Measurements from ENCODE around the gene SLC43A1. TPM values are rescaled to one million over a fixed set of nuclear protein-coding genes. Genes with fewer than 3 reads are reported as not detected.

The SLC43A1 gene
- polyA plus RNA-seq, 3 donors = 5.4 to 6.2 (median 5.8) TPM

- Histone ChIP-seq H3K4me3 (replicated peaks in 1 of 3; ENCODE audit: low read depth in 2 of 3, low read length in 3 of 3) (peak overlapping the region in 1 of 3 experiments; percentile 2), H3K27me3 (ENCODE audit: control insufficient read depth in 2 of 2, insufficient read depth in 2 of 2, low read length in 2 of 2) (no peaks in the 10 kb centered on the region), H3K9me3 (replicated peaks in 1 of 2; ENCODE audit: control insufficient read depth in 1 of 2, insufficient read depth in 1 of 2, low read length in 2 of 2) (no peaks in the 10 kb centered on the region), H3K4me2 (replicated peaks; ENCODE audit: extremely low read depth, low read length, poor library complexity, severe bottlenecking) (no peak overlapping the region), H3K9ac (ENCODE audit: insufficient read depth, low read length, poor library complexity, severe bottlenecking) (no peak overlapping the region), H3K27ac (ENCODE audit: low read depth in 1 of 2, low read length in 2 of 2) (no peak overlapping the region), H4K20me1 (ENCODE audit: insufficient read depth, low read length) (no peaks in the 10 kb centered on the region), H3K36me3 (replicated peaks in 1 of 2; ENCODE audit: control insufficient read depth in 1 of 2, insufficient read depth in 2 of 2, low read length in 2 of 2) (no peaks in the 10 kb centered on the region), H2AFZ (ENCODE audit: insufficient read depth, low read depth, low read length, poor library complexity, severe bottlenecking) (no peak overlapping the region), H3K79me2 (ENCODE audit: insufficient read depth, low read length) (peaks cover 7% of the 10 kb centered on the region), H3K4me1 (ENCODE audit: control insufficient read depth in 1 of 2, insufficient read depth in 2 of 2, low read length in 2 of 2) (peaks cover 42 to 47% of the 10 kb centered on the region in 2 donors)
- no peak overlapping the region for H3K27ac Mint-ChIP-seq
- no CpG with 5 or more reads among the region's 1 CpG for WGBS (ENCODE audit: insufficient coverage)
- no peak for TF ChIP-seq CTCF (IDR thresholded peaks at IDR 0.05)
- no peak overlapping the region for H3K4me3 Mint-ChIP-seq
- peaks cover 0 to 3% (median 0%) of the 10 kb centered on the region in 7 donors for H3K9me3 Mint-ChIP-seq
- H3K36me3 Mint-ChIP-seq = peaks cover 0 to 4% of the 10 kb centered on the region in 2 donors
- peaks cover 10 to 21% (median 17%) of the 10 kb centered on the region in 3 donors for H3K27me3 Mint-ChIP-seq (ENCODE audit: low read depth in 3 of 3)
- intact Hi-C loops (cut with micrococcal nuclease) = loop anchor here in 1 of 2 donors (5.0 kb wide), 1 partner anchor 42 kb away; the partner anchor contains the start of gene SLC43A1
- peaks cover 43% of the 10 kb centered on the region for H3K4me1 Mint-ChIP-seq
- DNase-seq = no peak
Observed at GRCh38 chr11:57475191-57475590, 40.3 kb downstream of the SLC43A1 start.

- DNase-seq = no peak
- peaks cover 0 to 6% of the 10 kb centered on the region in 2 donors for H3K36me3 Mint-ChIP-seq
- Histone ChIP-seq H2AFZ (ENCODE audit: insufficient read depth, low read depth, low read length, poor library complexity, severe bottlenecking) (peak overlapping the region; percentile 69), H3K27ac (ENCODE audit: low read depth in 1 of 2, low read length in 2 of 2) (no peak overlapping the region), H3K4me3 (replicated peaks in 1 of 3; ENCODE audit: low read depth in 2 of 3, low read length in 3 of 3) (peak overlapping the region in 1 of 3 experiments; percentile 2), H3K27me3 (ENCODE audit: control insufficient read depth in 2 of 2, insufficient read depth in 2 of 2, low read length in 2 of 2) (no peaks in the 10 kb centered on the region), H3K9me3 (replicated peaks in 1 of 2; ENCODE audit: control insufficient read depth in 1 of 2, insufficient read depth in 1 of 2, low read length in 2 of 2) (no peaks in the 10 kb centered on the region), H3K79me2 (ENCODE audit: insufficient read depth, low read length) (peaks cover 7% of the 10 kb centered on the region), H3K9ac (ENCODE audit: insufficient read depth, low read length, poor library complexity, severe bottlenecking) (no peak overlapping the region), H3K4me2 (replicated peaks; ENCODE audit: extremely low read depth, low read length, poor library complexity, severe bottlenecking) (peak overlapping the region; percentile 59), H3K4me1 (ENCODE audit: control insufficient read depth in 1 of 2, insufficient read depth in 2 of 2, low read length in 2 of 2) (peaks cover 42 to 47% of the 10 kb centered on the region in 2 donors), H3K36me3 (replicated peaks in 1 of 2; ENCODE audit: control insufficient read depth in 1 of 2, insufficient read depth in 2 of 2, low read length in 2 of 2) (no peaks in the 10 kb centered on the region), H4K20me1 (ENCODE audit: insufficient read depth, low read length) (no peaks in the 10 kb centered on the region)
- TF ChIP-seq CTCF (IDR thresholded peaks at IDR 0.05) = no peak
- H3K27ac Mint-ChIP-seq = no peak overlapping the region
- H3K4me1 Mint-ChIP-seq = peaks cover 42% of the 10 kb centered on the region
- H3K9me3 Mint-ChIP-seq = peaks cover 0 to 1% (median 0%) of the 10 kb centered on the region in 7 donors
- WGBS (ENCODE audit: insufficient coverage) = 64% methylated on average over 2 of the region's 5 CpGs
- no peak overlapping the region for H3K4me3 Mint-ChIP-seq
- intact Hi-C loops (cut with micrococcal nuclease) = loop anchor here in 1 of 2 donors (5.0 kb wide), 1 partner anchor 43 kb away; the partner anchor contains the start of gene SLC43A1
- peaks cover 10 to 20% (median 17%) of the 10 kb centered on the region in 3 donors for H3K27me3 Mint-ChIP-seq (ENCODE audit: low read depth in 3 of 3)
Observed at GRCh38 chr11:57474803-57475115, 40.7 kb downstream of the SLC43A1 start.
